Measurements from ENCODE around the gene KLHL34.

The KLHL34 gene

GRCh38 chrX:21612154-21612553, 46.0 kb downstream of the KLHL34 start:
- Histone ChIP-seq H3K36me3 (ENCODE audit: insufficient read depth, low read length) (no peaks in the 10 kb centered on the region), H2AFZ (ENCODE audit: low read length, unreplicated experiment) (no peak overlapping the region), H3K79me2 (ENCODE audit: control insufficient read depth, insufficient read depth, low read length, unreplicated experiment) (no peaks in the 10 kb centered on the region), H3K4me3 (ENCODE audit: low read depth, low read length) (no peak overlapping the region), H3K27ac (ENCODE audit: low read depth, low read length) (no peak overlapping the region), H3K4me1 (ENCODE audit: control insufficient read depth, insufficient read depth, low read length, unreplicated experiment) (no peaks in the 10 kb centered on the region), H3K27me3 (ENCODE audit: insufficient read depth, low read length) (no peaks in the 10 kb centered on the region)

- Histone ChIP-seq H3K36me3 (ENCODE audit: insufficient read depth, low read length) (no peaks in the 10 kb centered on the region), H3K4me1 (ENCODE audit: control insufficient read depth, insufficient read depth, low read length, unreplicated experiment) (no peaks in the 10 kb centered on the region), H3K27me3 (ENCODE audit: insufficient read depth, low read length) (no peaks in the 10 kb centered on the region), H3K27ac (ENCODE audit: low read depth, low read length) (no peak overlapping the region), H2AFZ (ENCODE audit: low read length, unreplicated experiment) (no peak overlapping the region), H3K79me2 (ENCODE audit: control insufficient read depth, insufficient read depth, low read length, unreplicated experiment) (no peaks in the 10 kb centered on the region), H3K4me3 (ENCODE audit: low read depth, low read length) (no peak overlapping the region)
Observed at GRCh38 chrX:21610168-21610567, 48.0 kb downstream of the KLHL34 start.

- Histone ChIP-seq H3K4me3 (ENCODE audit: low read depth, low read length) (no peak overlapping the region), H2AFZ (ENCODE audit: low read length, unreplicated experiment) (no peak overlapping the region), H3K27ac (ENCODE audit: low read depth, low read length) (no peak overlapping the region), H3K27me3 (ENCODE audit: insufficient read depth, low read length) (no peaks in the 10 kb centered on the region), H3K36me3 (ENCODE audit: insufficient read depth, low read length) (no peaks in the 10 kb centered on the region), H3K79me2 (ENCODE audit: control insufficient read depth, insufficient read depth, low read length, unreplicated experiment) (no peaks in the 10 kb centered on the region), H3K4me1 (ENCODE audit: control insufficient read depth, insufficient read depth, low read length, unreplicated experiment) (no peaks in the 10 kb centered on the region)
Observed at GRCh38 chrX:21606002-21606401, 52.1 kb downstream of the KLHL34 start.
